ENCODE results near the gene IGFBP2.

IGFBP2 gene

GRCh38 chr2:216616083-216616678 lies 17.0 kb upstream of the IGFBP2 start:
- DNase-seq = no peak

GRCh38 chr2:216617159-216617815 lies 15.9 kb upstream of the IGFBP2 start:
- DNase-seq = no peak

- no peak for DNase-seq
Measured at GRCh38 chr2:216618785-216619184, 14.4 kb upstream of the IGFBP2 start.

GRCh38 chr2:216619411-216620393 lies 13.5 kb upstream of the IGFBP2 start:
- DNase-seq = no peak

GRCh38 chr2:216620786-216621185 lies 12.4 kb upstream of the IGFBP2 start:
- DNase-seq = no peak

- no peak for DNase-seq
Measured at GRCh38 chr2:216621292-216621691, 11.9 kb upstream of the IGFBP2 start.

GRCh38 chr2:216622526-216622925 lies 10.7 kb upstream of the IGFBP2 start:
- DNase-seq = no peak

GRCh38 chr2:216624251-216624650 lies 9.0 kb upstream of the IGFBP2 start:
- DNase-seq = no peak

GRCh38 chr2:216626168-216626874 lies 6.9 kb upstream of the IGFBP2 start:
- no peak for DNase-seq

GRCh38 chr2:216626875-216627245 lies 6.4 kb upstream of the IGFBP2 start:
- no peak for DNase-seq

GRCh38 chr2:216629784-216630183 lies 3.4 kb upstream of the IGFBP2 start:
- DNase-seq = no peak

- no peak for DNase-seq
Measured at GRCh38 chr2:216632346-216632951, 771 bp upstream of the IGFBP2 start.

GRCh38 chr2:216633616-216634369 lies 573 bp downstream of the IGFBP2 start:
- peak; percentile 69 for DNase-seq

GRCh38 chr2:216634370-216635148 lies 1.3 kb downstream of the IGFBP2 start:
- no peak for DNase-seq

GRCh38 chr2:216635171-216635570 lies 2.0 kb downstream of the IGFBP2 start:
- no peak for DNase-seq

- no peak for DNase-seq
Measured at GRCh38 chr2:216635701-216636550, 2.7 kb downstream of the IGFBP2 start.

GRCh38 chr2:216636551-216637450 lies 3.6 kb downstream of the IGFBP2 start:
- no peak for DNase-seq

- DNase-seq = no peak
Measured at GRCh38 chr2:216637472-216637871, 4.3 kb downstream of the IGFBP2 start.
